T-helper 1 cell treated with Interleukin-12 subunit alpha and Interleukin-12 subunit beta and Interleukin-4 antibody, amounts not matched to agents 30 ng/mL and 1 ng/mL, for 36 hours (primary cell): ENCODE data around the gene RBFOX2. TPM values are rescaled to one million over a fixed set of nuclear protein-coding genes. Genes with fewer than 3 reads are reported as not detected.

ENCODE experiments used
- intact Hi-C: fragments of 100-400 bp; cut with micrococcal nuclease; formaldehyde crosslinking; loops from one replicate; pipeline ENCODE4 v1.15.1; 2024
- total RNA-seq: library from RNA; stranded (reverse); gene quantifications from 2 replicates; pipeline ENCODE4 v1.2.3, GENCODE V29; 2022

Gene RBFOX2
- total RNA-seq, 1 donor from 2014 or later, result 0.83 TPM

- intact Hi-C loops, result no loop called here
Observed at GRCh38 chr22:35984183-35985175, 44.1 kb downstream of the RBFOX2 start.

GRCh38 chr22:35981900-35982299 is 46.7 kb downstream of the RBFOX2 start:
- intact Hi-C loops, result no loop called here

- intact Hi-C loops, result no loop called here
Observed at GRCh38 chr22:35978889-35979288, 49.7 kb downstream of the RBFOX2 start.

- intact Hi-C loops, result no loop called here
Observed at GRCh38 chr22:35978201-35978600, 50.4 kb downstream of the RBFOX2 start.

GRCh38 chr22:35977136-35977535 is 51.5 kb downstream of the RBFOX2 start:
- intact Hi-C loops, result no loop called here

- intact Hi-C loops, result no loop called here
Observed at GRCh38 chr22:35973388-35973787, 55.2 kb downstream of the RBFOX2 start.

- intact Hi-C loops, result no loop called here
Observed at GRCh38 chr22:35972559-35972958, 56.1 kb downstream of the RBFOX2 start.

GRCh38 chr22:35971456-35972119 is 57.0 kb downstream of the RBFOX2 start:
- intact Hi-C loops, result no loop called here

GRCh38 chr22:35970616-35971455 is 57.8 kb downstream of the RBFOX2 start:
- intact Hi-C loops, result no loop called here

GRCh38 chr22:35967046-35967397 is 61.6 kb downstream of the RBFOX2 start:
- intact Hi-C loops, result no loop called here

GRCh38 chr22:35966314-35967045 is 62.1 kb downstream of the RBFOX2 start:
- intact Hi-C loops, result no loop called here

- intact Hi-C loops, result no loop called here
Observed at GRCh38 chr22:35963237-35963810, 65.3 kb downstream of the RBFOX2 start.

- intact Hi-C loops, result no loop called here
Observed at GRCh38 chr22:35961480-35962295, 66.9 kb downstream of the RBFOX2 start.

- intact Hi-C loops, result no loop called here
Observed at GRCh38 chr22:35960854-35961253, 67.8 kb downstream of the RBFOX2 start.

GRCh38 chr22:35959121-35959800 is 69.4 kb downstream of the RBFOX2 start:
- intact Hi-C loops, result no loop called here

GRCh38 chr22:35958334-35958733 is 70.3 kb downstream of the RBFOX2 start:
- intact Hi-C loops, result no loop called here

GRCh38 chr22:35957589-35957988 is 71.0 kb downstream of the RBFOX2 start:
- intact Hi-C loops, result no loop called here

- intact Hi-C loops, result no loop called here
Observed at GRCh38 chr22:35956850-35957249, 71.8 kb downstream of the RBFOX2 start.

- intact Hi-C loops, result no loop called here
Observed at GRCh38 chr22:35955546-35955945, 73.1 kb downstream of the RBFOX2 start.
